VCaP (cell line): Measurements from ENCODE around the gene LTN1.
"Not testable (repeated sequence)": the region's sequence is repeated elsewhere in the genome, so short reads cannot be mapped to it uniquely, and the experiment has no call there.

ENCODE experiments used
- H3K27ac ChIP-seq: fragments of 450-650 bp; 2 replicates; pipeline ENCODE4 v1.5.1; 2017
- TF ChIP-seq, protein P1 (sequence below): fragments of 450-650 bp; conservative IDR thresholded peaks from 2 replicates; pipeline ENCODE4 v1.5.1; 2017; ENCODE audit warnings: mild to moderate bottlenecking, moderate library complexity

The LTN1 gene

DNA sequence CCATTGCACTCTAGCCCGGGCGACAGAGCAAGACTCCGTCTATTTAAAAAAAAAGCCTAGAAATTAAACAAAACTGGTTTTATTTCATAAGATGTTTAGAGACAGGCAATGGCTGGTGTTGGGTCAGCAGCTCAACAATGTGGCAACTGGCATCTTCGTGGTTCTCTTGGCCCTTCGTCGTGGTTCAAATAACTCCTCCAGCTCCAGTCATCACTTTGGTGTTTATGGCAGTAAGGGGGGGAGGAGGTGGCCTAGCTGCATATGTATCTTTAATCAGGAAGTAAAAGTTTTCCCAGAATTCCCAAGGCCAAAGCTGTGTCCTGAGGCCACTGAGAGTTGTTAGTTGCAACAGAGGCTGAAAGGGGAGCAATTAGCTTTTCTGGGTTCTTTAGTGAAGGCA lies 13.0 kb upstream of the LTN1 start:
- TF ChIP-seq, protein P1, sequence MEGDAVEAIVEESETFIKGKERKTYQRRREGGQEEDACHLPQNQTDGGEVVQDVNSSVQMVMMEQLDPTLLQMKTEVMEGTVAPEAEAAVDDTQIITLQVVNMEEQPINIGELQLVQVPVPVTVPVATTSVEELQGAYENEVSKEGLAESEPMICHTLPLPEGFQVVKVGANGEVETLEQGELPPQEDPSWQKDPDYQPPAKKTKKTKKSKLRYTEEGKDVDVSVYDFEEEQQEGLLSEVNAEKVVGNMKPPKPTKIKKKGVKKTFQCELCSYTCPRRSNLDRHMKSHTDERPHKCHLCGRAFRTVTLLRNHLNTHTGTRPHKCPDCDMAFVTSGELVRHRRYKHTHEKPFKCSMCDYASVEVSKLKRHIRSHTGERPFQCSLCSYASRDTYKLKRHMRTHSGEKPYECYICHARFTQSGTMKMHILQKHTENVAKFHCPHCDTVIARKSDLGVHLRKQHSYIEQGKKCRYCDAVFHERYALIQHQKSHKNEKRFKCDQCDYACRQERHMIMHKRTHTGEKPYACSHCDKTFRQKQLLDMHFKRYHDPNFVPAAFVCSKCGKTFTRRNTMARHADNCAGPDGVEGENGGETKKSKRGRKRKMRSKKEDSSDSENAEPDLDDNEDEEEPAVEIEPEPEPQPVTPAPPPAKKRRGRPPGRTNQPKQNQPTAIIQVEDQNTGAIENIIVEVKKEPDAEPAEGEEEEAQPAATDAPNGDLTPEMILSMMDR = no peak
- H3K27ac ChIP-seq = no peak overlapping the region

DNA sequence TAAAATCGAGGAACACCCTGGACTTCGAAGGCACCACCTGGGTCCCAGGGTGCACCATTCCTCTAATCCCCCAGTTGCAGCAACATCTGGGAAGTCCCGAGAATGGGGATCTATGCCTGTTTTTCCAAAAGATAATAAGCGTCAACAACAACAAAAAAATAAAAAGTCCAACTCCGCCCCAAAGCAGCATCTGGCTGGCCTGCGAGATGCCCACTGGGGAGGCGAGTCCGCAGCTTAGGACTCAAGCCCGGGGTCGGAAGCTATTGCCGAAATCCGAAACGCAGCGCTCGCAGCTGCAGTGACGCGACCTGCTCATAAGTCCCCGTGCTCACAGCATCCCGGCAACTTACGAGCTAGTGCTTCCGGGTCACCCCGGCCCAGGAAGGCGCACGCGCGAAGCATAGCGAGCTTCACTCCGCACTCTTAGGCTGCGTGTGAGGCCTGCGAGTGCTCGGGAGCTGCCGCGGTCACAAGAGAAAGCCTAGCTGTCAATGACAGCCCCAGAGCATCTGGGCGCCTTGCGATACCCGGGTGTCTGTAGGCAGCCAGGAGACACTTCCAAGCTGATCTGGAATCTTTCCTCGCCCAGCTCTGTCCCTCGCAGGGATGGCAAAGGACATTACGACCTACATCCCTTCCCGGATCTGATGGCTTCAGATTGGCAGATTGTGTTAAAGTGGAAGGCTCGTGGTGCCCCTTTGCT lies 9.9 kb upstream of the LTN1 start:
- TF ChIP-seq, protein P1 = no peak
- H3K27ac ChIP-seq = peak overlapping the region; percentile 92

DNA sequence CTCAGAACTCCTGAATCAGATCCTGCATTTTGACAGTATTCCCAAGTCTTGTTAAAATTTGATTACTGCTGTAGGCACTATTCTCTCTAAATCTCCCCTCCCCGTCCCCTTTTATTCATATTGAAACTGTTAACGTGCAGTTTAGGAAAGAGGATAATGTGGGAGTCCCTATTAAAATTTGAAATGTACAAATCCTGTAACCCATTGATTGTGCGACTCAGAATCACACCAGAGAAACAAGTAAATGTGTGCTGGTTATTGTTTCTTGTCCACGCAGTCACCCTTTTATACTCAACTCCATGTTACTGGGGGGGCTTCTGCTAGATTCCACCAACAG lies 584 bp upstream of the LTN1 start:
- H3K27ac ChIP-seq = peak overlapping the region; percentile 83
- TF ChIP-seq, protein P1 = no peak

GRCh38 chr21:28991861-28992525 lies 684 bp downstream of the LTN1 start:
- TF ChIP-seq, protein P1 = no peak

GRCh38 chr21:28988146-28988545 lies 4.5 kb downstream of the LTN1 start:
- H3K27ac ChIP-seq = not testable (repeated sequence)

More at GRCh38 chr21:28991861-28992525, 684 bp downstream of the LTN1 start:
- H3K27ac ChIP-seq = peak overlapping the region; percentile 83

DNA sequence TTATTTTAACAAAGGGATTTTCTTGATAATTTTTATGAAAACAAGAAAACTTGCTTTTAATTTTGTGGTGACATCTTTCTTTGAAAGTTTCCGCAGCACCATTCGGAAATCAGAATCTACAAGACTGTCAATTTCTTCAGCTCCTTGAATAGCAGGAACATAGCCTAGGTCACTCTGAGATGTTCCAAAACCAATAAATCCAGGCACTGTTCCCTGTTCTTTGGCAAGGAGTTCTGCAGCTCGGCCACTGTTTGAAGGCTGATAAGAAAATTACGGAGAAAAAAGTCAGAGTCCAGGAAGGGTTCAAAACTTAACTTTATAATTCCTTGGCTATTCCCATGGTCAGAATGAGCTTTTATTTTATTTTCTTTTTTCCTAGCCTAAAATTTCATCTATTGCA lies 6.0 kb downstream of the LTN1 start:
- H3K27ac ChIP-seq = peak overlapping the region; percentile 31
- TF ChIP-seq, protein P1 = no peak

GRCh38 chr21:28982637-28983036 lies 10.0 kb downstream of the LTN1 start:
- TF ChIP-seq, protein P1 = no peak
- H3K27ac ChIP-seq = no peak overlapping the region

DNA sequence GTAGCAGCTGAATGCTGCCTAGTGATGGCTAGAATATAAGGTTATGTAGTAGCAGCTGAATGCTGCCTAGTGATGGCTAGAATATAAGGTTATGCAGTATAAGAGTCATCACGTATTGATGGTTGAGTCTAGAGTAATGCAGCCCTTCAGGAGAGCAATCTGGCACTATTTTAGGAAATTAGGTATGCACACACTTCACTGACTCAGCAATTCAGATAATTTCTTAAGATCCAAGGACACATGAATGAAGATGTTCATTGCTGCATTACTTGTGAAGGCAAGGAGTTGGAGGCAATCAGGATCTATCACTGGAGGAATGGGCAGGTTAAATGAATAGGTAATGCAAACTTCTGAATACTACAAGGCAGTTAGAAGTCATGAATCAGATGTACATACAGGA lies 13.6 kb downstream of the LTN1 start:
- TF ChIP-seq, protein P1 = no peak
- no peak overlapping the region for H3K27ac ChIP-seq
